Tibial nerve (tissue), 4 donors: ENCODE data around the gene LRRC73. TPM values are rescaled to one million over a fixed set of nuclear protein-coding genes. Genes with fewer than 3 reads are reported as not detected.

Experiments
- DNase-seq, 2 donors: peaks; one replicate each; pipeline ENCODE4 v3.0.0-alpha.2; 2019; ENCODE audit warnings: low spot score in 2 of 2
- H3K27ac ChIP-seq, 4 donors: fragments of 200-600 bp; sonication (generic) in 3 of 4; one replicate each; pipeline ENCODE4 v1.5.1; 2017 to 2019; ENCODE audit warnings: mild to moderate bottlenecking in 1 of 4
- H3K27me3 ChIP-seq, 2 donors: fragments of 200-600 bp; sonication (generic) in 1 of 2; one replicate each; pipeline versions ENCODE4 v1.5.1 to v1.6.0; 2017 to 2019
- H3K36me3 ChIP-seq, 3 donors: fragments of 200-600 bp; sonication (generic); one replicate each; pipeline ENCODE4 v1.5.1; 2018 to 2019
- H3K4me1 ChIP-seq, 4 donors: fragments of 200-600 bp; sonication (generic) in 3 of 4; one replicate each; pipeline ENCODE4 v1.5.1; 2017 to 2019
- H3K4me3 ChIP-seq, 4 donors: fragments of 200-600 bp; sonication (generic) in 3 of 4; one replicate each; pipeline ENCODE4 v1.5.1; 2017 to 2019; ENCODE audit warnings: mild to moderate bottlenecking in 1 of 4, moderate library complexity in 1 of 4
- H3K9me3 ChIP-seq, 4 donors: fragments of 200-600 bp; sonication (generic) in 3 of 4; one replicate each; pipeline ENCODE4 v1.5.1; 2017 to 2019
- CTCF ChIP-seq, 5 experiments: fragments of 200-600 bp in 3 of 5; fragments of 450-650 bp in 2 of 5; sonication (generic) in 3 of 5; IDR thresholded peaks; one replicate each; pipeline ENCODE4 v1.5.1; 2016 to 2019; ENCODE audit warnings: antibody characterized with exemption in 5 of 5, mild to moderate bottlenecking in 3 of 5, moderate library complexity in 2 of 5
- EP300 ChIP-seq, 2 donors: sonication (generic); formaldehyde crosslinking; IDR thresholded peaks; one replicate each; pipeline ENCODE4 v1.6.1; 2017; ENCODE audit warnings: antibody characterized with exemption in 2 of 2, mild to moderate bottlenecking in 1 of 2
- POLR2A ChIP-seq, 2 donors: fragments of 450-650 bp; IDR thresholded peaks; one replicate each; pipeline ENCODE4 v1.6.1; 2017; ENCODE audit warnings: antibody characterized with exemption in 2 of 2, mild to moderate bottlenecking in 2 of 2, moderate library complexity in 2 of 2
- WGBS, 2 donors: methylation state at CpG; one replicate each; pipeline ENCODE4 v1.1.5; 2018; 5-methylcytosine and 5-hydroxymethylcytosine counted together
- total RNA-seq, 4 donors: library from RNA; depleted of rRNA; stranded (reverse); fragments of >200 nt; gene quantifications; one replicate each; pipeline ENCODE4 v1.1.0, GENCODE V29; 2016

LRRC73 gene
- total RNA-seq, 4 donors from 2014 or later: 0.59 to 2.4 (median 1.3) TPM

GRCh38 chr6:43489277-43490072, 20.7 kb downstream of the LRRC73 start:
- WGBS, 2 donors: 46 to 47% methylated on average over 8 to 10 of the region's 12 CpGs
- H3K9me3 ChIP-seq: no peaks in the 10 kb centered on the region
- peaks cover 0 to 23% (median 14%) of the 10 kb centered on the region in 4 donors for H3K4me1 ChIP-seq
- H3K27me3 ChIP-seq: no peaks in the 10 kb centered on the region
- TF ChIP-seq CTCF (IDR thresholded peaks at IDR 0.05): no peak
- TF ChIP-seq EP300 (IDR thresholded peaks at IDR 0.05): peak in 1 of 2 donors; percentile 76
- peak in 1 of 2 donors; percentile 43 for TF ChIP-seq POLR2A (IDR thresholded peaks at IDR 0.05)
- H3K27ac ChIP-seq: peak overlapping the region in 3 of 4 donors; percentile 53 to 86 (median 61)
- no peak overlapping the region for H3K4me3 ChIP-seq
- H3K36me3 ChIP-seq: peaks cover 0 to 6% (median 0%) of the 10 kb centered on the region in 3 donors
- DNase-seq: no peak

- H3K27ac ChIP-seq: peak overlapping the region in 3 of 4 donors; percentile 53 to 86 (median 61)
- TF ChIP-seq EP300 (IDR thresholded peaks at IDR 0.05): no peak
- no peak for TF ChIP-seq CTCF (IDR thresholded peaks at IDR 0.05)
- TF ChIP-seq POLR2A (IDR thresholded peaks at IDR 0.05): no peak
- no peaks in the 10 kb centered on the region for H3K27me3 ChIP-seq
- 41 to 45% methylated on average over 4 of the region's 4 CpGs for WGBS, 2 donors
- H3K9me3 ChIP-seq: no peaks in the 10 kb centered on the region
- peaks cover 0 to 6% (median 0%) of the 10 kb centered on the region in 3 donors for H3K36me3 ChIP-seq
- H3K4me1 ChIP-seq: peaks cover 0 to 23% (median 14%) of the 10 kb centered on the region in 4 donors
- no peak for DNase-seq
- H3K4me3 ChIP-seq: no peak overlapping the region
Measured at GRCh38 chr6:43488667-43489276, 21.4 kb downstream of the LRRC73 start.

GRCh38 chr6:43481591-43482236, 28.4 kb downstream of the LRRC73 start:
- H3K36me3 ChIP-seq: peaks cover 0 to 16% (median 0%) of the 10 kb centered on the region in 3 donors
- no peak for DNase-seq
- 88% methylated on average over 11 of the region's 11 CpGs for WGBS, 2 donors
- no peaks in the 10 kb centered on the region for H3K9me3 ChIP-seq
- H3K27ac ChIP-seq: no peak overlapping the region
- TF ChIP-seq POLR2A (IDR thresholded peaks at IDR 0.05) (no peak), CTCF (IDR thresholded peaks at IDR 0.05) (no peak), EP300 (IDR thresholded peaks at IDR 0.05) (no peak)
- peaks cover 0 to 47% (median 12%) of the 10 kb centered on the region in 4 donors for H3K4me1 ChIP-seq
- no peaks in the 10 kb centered on the region for H3K27me3 ChIP-seq
- no peak overlapping the region for H3K4me3 ChIP-seq

GRCh38 chr6:43481075-43481474, 29.1 kb downstream of the LRRC73 start:
- Histone ChIP-seq H3K9me3 (no peaks in the 10 kb centered on the region), H3K27ac (no peak overlapping the region), H3K4me3 (no peak overlapping the region), H3K4me1 (peaks cover 0 to 47% (median 13%) of the 10 kb centered on the region in 4 donors), H3K27me3 (no peaks in the 10 kb centered on the region), H3K36me3 (peaks cover 0 to 16% (median 0%) of the 10 kb centered on the region in 3 donors)
- no peak for TF ChIP-seq POLR2A (IDR thresholded peaks at IDR 0.05)
- TF ChIP-seq CTCF (IDR thresholded peaks at IDR 0.05): no peak
- TF ChIP-seq EP300 (IDR thresholded peaks at IDR 0.05): no peak
- DNase-seq: no peak
- WGBS, 2 donors: 89% methylated on average over 2 of the region's 2 CpGs
